ENCODE data around the gene FAAP20. TPM values are rescaled to one million over a fixed set of nuclear protein-coding genes. Genes with fewer than 3 reads are reported as not detected.

FAAP20 gene
- total RNA-seq, 6 donors from 2014 or later, result 26.7 to 88.0 (median 66.8) TPM

DNA sequence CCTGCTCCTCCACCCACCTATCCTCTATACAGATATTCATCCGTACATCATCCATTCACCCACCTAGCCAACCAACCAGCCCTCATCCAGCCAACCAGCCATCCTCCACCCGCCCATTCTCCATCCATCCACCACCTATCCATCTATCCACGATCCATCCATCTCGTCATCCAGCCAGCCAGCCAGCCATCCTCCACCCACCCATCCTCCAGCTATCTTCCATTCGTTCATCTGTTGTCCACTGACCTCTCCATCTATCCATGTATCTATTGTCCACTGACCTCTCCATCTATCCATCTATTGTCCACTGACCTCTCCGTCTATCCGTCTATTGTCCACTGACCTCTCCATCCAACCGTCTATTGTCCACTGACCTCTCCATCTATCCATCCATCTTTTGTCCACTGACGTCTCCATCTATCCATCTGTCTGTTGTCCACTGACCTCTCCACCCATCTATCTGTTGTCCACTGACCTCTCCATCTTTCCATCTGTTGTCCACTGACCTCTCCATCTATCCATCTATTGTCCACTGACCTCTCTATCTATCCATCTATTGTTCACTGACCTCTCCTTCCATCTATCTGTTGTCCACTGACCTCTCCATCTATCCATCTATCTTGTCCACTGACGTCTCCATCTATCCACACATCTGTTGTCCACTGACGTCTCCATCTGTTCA is 47.6 kb downstream of the FAAP20 start:
- no peaks in the 10 kb centered on the region for H3K9me3 ChIP-seq
- H3K27ac ChIP-seq, result peak overlapping the region in 1 of 4 donors; percentile 33
- H3K4me3 ChIP-seq, result no peak overlapping the region
- no peaks in the 10 kb centered on the region for H3K27me3 ChIP-seq
- no peak for DNase-seq
- H3K4me1 ChIP-seq, result peaks cover 5 to 32% (median 17%) of the 10 kb centered on the region in 4 donors
- ATAC-seq (ENCODE audit: low FRiP score in 2 of 2), result no peak
- WGBS, 2 donors, result 93 to 95% methylated on average over 11 of the region's 11 CpGs
- TF ChIP-seq CTCF (IDR thresholded peaks at IDR 0.05) (no peak), POLR2A (IDR thresholded peaks at IDR 0.05) (no peak), POLR2AphosphoS5 (IDR thresholded peaks at IDR 0.05) (no peak), EP300 (IDR thresholded peaks at IDR 0.05) (no peak)
- peaks cover 0 to 39% (median 16%) of the 10 kb centered on the region in 4 donors for H3K36me3 ChIP-seq

- WGBS, 2 donors, result 86 to 90% methylated on average over 16 to 19 of the region's 19 CpGs
- Histone ChIP-seq H3K36me3 (peaks cover 0 to 33% (median 16%) of the 10 kb centered on the region in 4 donors), H3K4me1 (peaks cover 0 to 25% (median 16%) of the 10 kb centered on the region in 4 donors), H3K27me3 (no peaks in the 10 kb centered on the region), H3K27ac (peak overlapping the region in 2 of 4 donors; percentile 19 to 33), H3K4me3 (no peak overlapping the region), H3K9me3 (no peaks in the 10 kb centered on the region)
- TF ChIP-seq CTCF (IDR thresholded peaks at IDR 0.05), result no peak
- TF ChIP-seq POLR2A (IDR thresholded peaks at IDR 0.05), result no peak
- no peak for TF ChIP-seq POLR2AphosphoS5 (IDR thresholded peaks at IDR 0.05)
- no peak for TF ChIP-seq EP300 (IDR thresholded peaks at IDR 0.05)
- DNase-seq, result no peak
- peak in 1 of 2 donors; percentile 9 for ATAC-seq (ENCODE audit: low FRiP score in 2 of 2)
Observed at GRCh38 chr1:2145946-2146835, 48.4 kb downstream of the FAAP20 start.

- TF ChIP-seq POLR2A (IDR thresholded peaks at IDR 0.05), result no peak
- H3K36me3 ChIP-seq, result peaks cover 0 to 33% (median 13%) of the 10 kb centered on the region in 4 donors
- no peak overlapping the region for H3K4me3 ChIP-seq
- DNase-seq (no peak), ATAC-seq (ENCODE audit: low FRiP score in 2 of 2) (no peak)
- WGBS, 2 donors, result 92 to 95% methylated on average over 10 to 14 of the region's 15 CpGs
- H3K9me3 ChIP-seq, result no peaks in the 10 kb centered on the region
- H3K4me1 ChIP-seq, result peaks cover 4 to 20% (median 17%) of the 10 kb centered on the region in 4 donors
- H3K27ac ChIP-seq, result no peak overlapping the region
- H3K27me3 ChIP-seq, result no peaks in the 10 kb centered on the region
Observed at GRCh38 chr1:2144501-2145090, 50.0 kb downstream of the FAAP20 start.

- Histone ChIP-seq H3K27ac (no peak overlapping the region), H3K4me1 (peaks cover 10 to 19% (median 13%) of the 10 kb centered on the region in 4 donors), H3K27me3 (no peaks in the 10 kb centered on the region), H3K9me3 (no peaks in the 10 kb centered on the region), H3K36me3 (peaks cover 0 to 27% (median 11%) of the 10 kb centered on the region in 4 donors), H3K4me3 (no peak overlapping the region)
- peak in 1 of 2 donors; percentile 17 for ATAC-seq (ENCODE audit: low FRiP score in 2 of 2)
- no peak for TF ChIP-seq EP300 (IDR thresholded peaks at IDR 0.05)
- no peak for TF ChIP-seq CTCF (IDR thresholded peaks at IDR 0.05)
- TF ChIP-seq POLR2AphosphoS5 (IDR thresholded peaks at IDR 0.05), result no peak
- TF ChIP-seq POLR2A (IDR thresholded peaks at IDR 0.05), result no peak
- 95 to 97% methylated on average over 14 to 23 of the region's 30 CpGs for WGBS, 2 donors
- peak in 1 of 2 donors; percentile 81 for DNase-seq
Observed at GRCh38 chr1:2143814-2144500, 50.6 kb downstream of the FAAP20 start.

All from upper lobe of left lung (tissue), 6 donors.